CD4-positive, alpha-beta T cell treated with Interleukin-12 subunit alpha and Interleukin-12 subunit beta, for 1 hour (primary cell): ENCODE measurements around the gene ERC2.

Source experiments
- DNase-seq: peaks from one replicate; pipeline ENCODE4 v3.0.0-alpha.2; 2020

Gene ERC2

DNA sequence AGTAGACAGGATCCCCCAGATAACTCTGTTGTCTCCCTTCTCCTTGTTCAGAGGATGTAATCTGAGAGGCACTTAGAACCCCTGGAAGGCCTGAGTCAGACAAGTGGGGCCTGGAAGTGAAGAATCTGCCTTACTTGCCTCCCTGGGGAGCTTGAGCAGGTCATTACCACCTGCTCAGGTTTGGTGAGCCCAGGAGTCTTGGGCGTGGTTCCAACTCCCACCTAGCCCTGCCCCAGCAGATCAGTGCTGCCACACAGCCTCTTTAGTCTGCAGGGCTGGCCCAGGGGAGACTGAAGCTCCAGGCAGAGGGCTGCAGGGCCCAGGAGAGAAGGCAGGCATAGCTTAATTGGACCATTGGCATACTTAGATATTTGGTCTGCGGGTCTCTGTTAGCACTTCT, 230.0 kb downstream of the ERC2 start:
- no peak for DNase-seq

DNA sequence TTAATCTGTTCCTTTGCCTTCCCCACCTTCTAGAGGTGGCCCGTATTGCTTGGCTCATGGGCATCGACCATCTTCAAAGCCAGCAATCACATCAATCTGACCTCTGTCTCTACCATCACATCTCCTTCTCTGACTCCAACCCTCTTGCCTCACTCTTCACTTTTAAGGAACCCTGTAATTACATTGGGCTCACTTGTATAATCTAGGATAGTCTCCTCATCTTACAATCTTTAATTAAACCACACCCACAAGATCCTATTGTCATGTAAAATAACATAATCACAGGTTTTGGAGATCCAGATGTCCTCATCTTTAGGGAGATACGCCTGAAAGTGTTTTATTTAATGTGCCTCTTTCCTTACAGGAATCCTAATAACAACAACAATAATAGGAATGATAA, 234.5 kb downstream of the ERC2 start:
- no peak for DNase-seq

DNA sequence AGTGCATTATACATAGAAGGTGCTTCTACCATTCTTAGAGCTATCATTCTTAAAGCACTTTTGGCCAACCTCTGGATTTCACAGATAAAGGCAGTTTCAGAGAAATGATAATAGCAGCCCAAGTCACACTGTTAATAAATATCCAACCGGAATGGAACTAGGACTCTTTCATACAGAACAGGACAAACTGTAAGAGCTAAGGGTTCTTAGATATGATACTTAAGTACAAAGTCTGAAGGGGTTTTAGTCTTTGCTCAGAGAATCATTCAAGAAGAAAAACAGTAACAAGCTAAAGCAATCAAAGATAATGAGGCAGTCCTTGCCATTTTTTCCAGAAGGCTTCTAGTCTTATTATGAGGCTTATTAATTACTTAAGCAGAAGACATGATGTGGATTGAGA, 239.0 kb downstream of the ERC2 start:
- DNase-seq: no peak

DNA sequence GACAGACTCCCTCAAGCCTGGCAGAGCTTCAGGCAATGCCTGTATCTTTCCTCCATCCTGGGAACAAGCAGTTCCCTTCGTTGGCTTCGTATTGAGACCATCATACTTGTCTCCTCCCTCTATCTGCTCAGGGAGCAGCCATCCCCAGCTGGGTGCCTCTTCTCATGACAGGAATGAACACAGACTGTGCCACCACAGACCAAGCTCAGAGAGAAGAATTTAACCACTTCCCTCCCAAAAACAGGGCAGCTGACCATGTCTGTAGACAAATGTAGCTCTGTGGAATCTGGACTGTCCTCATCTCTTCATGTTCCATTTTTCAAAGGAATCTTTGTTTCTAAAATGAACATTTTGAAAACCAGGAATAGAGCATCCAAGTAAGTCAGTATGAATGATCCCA, 245.4 kb downstream of the ERC2 start:
- no peak for DNase-seq

DNA sequence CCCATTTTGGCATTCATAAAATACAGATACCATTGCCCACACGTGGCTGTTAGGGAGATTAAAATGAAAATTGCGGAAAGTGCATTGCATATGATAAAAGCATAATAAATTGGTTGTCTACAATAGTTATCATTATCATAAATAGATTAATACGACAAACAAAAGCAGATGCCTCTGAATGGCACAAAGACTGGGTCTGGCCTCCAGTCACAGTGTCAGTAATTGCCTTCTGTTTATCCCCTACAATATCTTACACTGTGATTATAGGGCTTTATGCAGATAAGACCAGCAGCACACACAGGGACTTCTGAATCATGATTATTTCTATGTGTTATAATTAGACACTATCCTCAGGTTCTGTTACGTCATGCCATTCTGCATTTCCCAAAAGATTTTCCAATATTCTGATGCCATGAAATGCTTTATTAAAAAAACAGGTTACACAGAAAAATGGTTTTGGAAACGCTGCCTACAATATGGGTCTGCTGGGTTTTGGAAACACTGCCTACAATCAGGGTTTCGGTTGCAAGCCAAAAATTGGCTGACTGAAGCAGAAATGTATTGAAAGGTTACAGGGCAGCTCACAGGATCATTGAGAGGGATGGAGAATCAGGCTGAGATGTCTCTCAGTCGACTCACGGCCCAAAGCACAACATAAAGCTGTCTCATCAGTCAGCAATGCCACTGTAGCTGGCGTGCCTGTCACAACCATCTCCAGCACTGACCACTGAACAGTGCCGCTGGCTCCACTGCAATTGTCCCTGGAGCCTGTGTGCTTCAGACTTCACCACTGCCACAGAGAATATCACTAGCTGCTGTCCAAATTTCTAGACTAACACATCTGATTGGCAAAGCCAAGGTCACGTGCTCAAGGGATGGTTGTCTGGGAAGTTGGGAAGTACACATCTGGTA, 248.1 kb downstream of the ERC2 start:
- DNase-seq: no peak

DNA sequence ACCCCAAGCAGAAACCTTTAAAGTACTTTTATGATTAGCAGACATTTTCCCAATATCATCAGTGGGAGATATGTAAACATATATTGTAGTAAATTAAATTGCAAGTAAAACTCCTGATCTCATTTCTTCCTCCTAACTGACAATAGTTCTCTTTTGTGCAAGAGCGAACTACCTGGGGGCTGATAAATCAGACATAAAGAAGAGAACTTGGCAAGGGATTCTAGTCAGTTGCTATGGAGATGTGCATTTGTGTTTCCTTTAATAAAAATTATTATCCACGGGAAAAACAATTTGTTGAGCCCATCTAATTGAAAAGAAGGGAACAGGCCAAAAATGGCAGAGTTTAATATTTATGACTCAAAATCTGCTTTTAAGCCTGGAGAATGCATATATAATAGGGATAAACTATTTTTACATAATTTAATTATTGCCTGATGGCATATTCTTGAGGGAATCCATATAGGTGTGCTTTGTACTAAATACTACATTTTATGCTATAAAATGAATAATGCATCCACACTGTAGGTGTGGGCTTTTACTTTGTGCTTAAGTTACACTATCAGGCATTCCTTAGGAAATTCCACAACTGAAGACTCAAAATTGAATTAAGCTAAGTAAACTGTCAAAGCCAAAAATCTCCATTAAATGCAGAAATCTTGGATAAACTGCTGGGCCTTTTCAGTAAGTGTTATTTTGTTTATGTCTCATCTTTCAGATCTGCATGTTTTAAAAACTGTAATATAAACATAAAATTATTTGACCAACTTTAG, 258.1 kb downstream of the ERC2 start:
- DNase-seq: no peak

DNA sequence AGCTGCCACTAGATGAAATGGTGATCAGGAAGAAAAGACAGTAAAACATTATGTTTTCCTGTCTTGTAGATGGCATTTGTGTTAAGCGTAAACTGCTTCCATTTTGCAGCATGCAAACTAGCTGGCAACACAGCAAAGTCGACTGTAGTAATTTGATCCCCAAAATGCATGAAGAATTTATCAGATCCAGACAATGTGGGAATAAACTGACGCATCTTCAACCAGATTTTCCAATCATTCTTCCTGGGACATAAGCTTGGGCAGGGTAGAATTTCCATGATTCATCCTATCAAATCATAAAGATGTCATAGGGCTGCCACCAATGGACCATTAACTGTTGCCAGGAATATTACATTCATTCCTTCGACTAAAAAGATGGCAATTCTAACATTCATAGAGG, 260.3 kb downstream of the ERC2 start:
- no peak for DNase-seq

DNA sequence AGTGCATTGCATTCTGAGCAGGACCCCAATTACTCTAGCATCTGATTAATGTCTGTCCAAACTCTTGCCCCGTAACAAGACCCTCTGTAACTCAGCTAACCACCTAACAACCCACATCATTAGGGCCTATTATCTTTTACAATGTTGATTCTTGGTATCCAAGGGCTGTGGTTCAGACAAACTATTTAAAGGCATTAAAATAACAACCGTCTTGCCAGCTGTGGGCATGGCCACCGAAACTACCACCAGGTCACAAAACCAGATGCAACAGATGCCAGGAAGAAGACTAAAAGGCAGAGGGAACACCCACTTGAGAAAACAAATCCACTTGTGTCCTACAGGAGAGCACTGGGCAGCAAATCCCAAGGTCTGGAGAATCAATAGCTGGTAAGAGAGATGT, 262.9 kb downstream of the ERC2 start:
- DNase-seq: no peak

DNA sequence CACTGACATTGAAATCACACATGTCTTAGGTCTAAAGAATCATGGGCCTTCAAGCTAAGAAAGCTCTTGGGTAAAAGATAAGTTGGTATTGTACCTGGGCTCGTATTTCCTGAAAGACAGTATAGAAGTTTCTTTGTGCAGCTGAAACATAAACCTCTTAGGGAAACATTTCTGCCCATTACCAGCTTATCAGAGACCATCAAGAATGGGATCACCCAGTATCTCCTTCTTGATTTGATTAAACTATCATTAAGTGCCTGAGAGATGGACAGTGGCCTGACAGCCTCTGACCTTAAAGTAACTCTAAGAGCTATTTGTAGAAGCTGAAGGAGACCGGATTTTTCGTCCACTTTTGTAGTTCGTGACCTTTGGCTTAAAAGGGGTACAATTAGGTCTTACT, 265.3 kb downstream of the ERC2 start:
- no peak for DNase-seq

DNA sequence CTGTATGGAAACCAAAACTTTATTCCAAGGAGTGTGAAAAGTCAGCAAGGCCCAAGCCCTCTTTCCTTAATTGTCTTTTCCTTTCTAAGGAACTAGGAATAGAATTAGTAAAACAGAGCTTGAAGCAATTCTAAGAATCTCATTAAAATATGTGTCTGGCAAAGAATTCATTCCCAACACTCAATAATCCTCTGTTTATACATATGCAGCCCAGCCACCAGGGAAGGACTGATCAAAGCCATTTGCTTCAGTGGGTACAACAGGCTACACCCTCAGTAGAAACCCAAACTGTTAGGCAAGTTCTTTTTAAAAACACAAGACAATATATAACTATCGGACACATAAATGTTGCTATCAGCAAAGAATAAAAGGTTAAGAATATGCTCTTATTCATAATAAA, 266.9 kb downstream of the ERC2 start:
- DNase-seq: no peak

DNA sequence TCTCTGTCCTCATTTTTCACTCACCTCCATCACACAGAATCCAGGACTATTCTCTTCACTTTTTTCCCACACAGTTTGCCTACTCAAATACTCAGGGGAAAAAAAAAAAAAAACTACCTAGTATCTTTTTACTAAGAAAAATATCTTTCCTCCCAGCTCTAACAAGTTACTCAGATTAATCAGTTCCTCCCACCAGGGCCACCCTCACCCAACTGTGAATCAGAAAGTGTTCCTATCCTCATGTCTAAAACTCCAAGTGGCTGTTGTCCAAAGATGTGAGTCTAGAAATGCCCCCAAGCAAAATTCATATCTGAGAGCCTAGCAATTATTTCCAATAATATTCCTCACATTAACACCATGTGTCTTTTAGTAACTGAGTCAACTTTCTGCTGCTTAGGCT, 268.0 kb downstream of the ERC2 start:
- DNase-seq: no peak

DNA sequence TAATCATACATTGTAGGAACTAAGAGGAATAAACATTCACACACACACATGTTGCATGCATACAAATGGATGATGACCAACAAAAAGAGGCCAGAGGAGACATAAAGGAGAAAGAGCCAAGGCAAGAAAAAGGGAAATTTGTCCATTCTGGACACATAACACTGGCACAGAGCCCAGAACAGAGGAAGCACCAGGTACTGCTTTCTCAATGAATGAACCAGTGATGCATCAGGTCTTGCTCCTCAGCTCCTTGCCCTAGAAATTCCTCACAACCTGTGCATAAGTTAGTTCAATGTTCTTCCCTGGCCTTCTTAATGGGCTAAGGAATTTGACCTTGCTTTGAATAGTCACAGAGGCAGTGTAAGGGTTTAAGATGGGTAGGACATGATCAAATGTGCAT, 270.3 kb downstream of the ERC2 start:
- no peak for DNase-seq

DNA sequence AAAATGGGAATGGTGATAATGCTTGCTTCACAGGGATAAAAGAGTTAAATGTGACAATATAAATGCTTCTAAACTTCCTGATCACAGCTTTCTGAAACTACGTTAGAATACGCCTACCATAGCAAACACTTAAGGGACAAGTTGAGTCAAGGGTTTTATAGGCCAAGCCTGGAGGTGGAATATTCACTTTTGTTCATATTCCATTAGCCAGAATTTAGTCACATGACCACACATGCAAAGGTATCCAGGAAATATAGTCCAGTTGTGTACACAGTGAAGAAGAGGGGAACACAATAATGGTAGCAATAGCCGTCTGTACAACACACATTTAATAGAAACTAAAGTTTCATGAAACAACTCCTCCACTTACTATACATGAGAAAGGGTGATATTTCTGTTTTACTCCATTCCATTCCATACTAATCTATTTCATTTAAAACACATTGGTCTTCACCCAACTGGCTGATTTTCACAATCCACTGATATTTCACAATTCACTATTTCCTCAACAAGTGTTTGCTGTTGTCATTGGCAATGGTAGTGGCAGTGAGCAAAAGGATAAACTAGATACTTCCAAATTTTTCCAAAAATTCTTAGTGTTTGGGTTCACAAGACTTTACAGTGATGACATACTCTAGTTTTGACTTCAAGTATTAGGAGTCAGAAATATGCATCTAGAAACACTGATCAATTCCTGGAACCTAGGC, 270.9 kb downstream of the ERC2 start:
- DNase-seq: no peak

DNA sequence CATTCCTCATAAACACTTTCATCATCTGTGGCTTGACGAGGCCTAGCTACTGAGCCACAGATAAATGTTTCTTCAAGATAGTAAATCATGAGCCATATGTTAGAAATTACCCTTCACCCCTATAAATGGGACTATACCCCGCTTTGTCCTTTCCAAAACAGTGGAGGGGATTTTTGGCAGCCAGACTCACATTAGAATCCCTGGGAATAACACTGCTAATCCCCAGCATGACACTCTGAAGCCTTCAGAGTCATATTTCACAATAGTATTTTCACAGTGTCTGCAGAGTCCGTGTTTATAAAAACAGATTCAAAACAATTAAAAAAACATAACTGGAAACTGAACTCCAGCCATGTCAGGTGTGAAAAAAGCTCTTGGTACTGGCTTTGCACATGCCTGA, 271.6 kb downstream of the ERC2 start:
- no peak for DNase-seq

DNA sequence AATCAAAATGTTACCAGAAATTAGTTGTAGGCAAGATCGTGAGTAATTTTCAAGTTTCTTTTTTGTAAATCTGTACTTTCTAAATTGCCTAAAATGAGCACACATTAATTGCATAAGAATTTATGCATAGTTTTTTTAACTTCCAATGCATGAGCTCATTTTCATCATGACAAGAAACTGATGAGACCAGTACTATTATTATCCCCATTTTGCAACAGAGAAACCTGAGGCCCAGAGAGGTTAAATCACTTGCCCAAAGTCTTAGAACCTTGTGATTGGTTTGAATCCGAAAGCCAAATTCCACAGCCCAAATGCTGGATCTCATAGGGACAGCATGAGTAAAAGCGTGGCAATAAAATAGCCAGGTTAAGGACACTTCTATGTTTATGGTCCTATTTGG, 274.7 kb downstream of the ERC2 start:
- no peak for DNase-seq

DNA sequence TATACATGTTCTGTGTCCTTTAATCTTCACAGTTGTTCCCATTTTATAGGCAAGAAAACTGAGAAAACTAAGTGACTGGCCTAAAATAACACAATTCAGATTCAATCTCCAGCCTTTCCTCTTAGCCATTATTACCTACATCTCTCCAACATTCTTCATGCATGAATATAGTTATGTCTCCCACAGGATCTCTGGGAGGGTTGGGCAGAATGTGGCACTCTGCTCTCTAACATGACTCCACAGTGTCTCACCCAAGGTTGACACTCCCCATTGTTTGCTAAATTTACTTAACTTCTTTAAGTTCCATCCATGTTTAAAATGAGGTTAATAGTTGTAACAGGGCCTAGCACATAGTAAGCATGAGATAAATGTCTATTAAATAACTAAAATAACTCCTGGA, 276.3 kb downstream of the ERC2 start:
- no peak for DNase-seq

DNA sequence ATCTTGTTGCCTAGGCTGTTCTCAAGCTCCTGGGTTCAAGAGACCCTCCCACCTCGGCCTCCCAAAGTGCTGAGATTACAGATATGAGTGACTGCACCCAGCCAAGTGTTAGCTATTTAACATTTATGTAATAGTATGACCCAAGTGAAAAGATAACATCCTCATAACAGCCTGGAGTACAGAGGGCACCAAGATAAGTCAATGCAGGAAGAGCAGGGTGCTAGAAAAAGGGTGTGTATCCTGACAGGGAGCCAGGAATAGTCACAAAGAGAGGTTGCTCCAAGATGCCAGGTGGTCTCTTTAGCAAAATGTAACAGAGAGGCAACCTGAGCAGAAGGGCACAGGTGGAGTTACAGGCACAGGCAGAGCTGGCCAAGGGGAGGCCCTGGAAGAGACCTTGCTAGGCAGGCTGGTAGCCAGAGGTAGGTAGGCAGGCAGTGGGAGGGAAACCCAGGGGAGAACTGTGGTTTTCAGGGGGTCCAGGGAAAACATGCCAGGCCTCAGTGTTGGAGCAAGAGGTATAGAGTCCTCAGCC, 277.4 kb downstream of the ERC2 start:
- DNase-seq: no peak

DNA sequence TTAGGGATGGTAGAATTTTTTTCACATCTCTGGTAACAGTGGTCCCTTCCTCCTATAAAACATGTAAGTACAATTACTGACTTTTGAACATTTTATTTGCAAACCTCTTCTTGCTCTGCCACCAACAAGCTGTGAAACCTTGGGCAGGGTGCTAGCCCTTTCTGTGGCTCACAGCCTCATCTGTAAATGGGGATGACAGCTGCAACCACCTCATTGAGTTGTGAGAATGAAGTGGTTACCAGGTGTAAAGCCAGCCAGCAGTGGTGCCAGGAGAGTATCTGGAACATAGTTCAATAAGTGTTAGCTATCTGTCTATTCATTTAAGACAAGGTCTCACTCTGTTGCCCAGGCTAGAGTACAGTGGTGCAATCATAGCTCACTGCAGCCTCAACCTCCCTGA, 278.1 kb downstream of the ERC2 start:
- DNase-seq: no peak

DNA sequence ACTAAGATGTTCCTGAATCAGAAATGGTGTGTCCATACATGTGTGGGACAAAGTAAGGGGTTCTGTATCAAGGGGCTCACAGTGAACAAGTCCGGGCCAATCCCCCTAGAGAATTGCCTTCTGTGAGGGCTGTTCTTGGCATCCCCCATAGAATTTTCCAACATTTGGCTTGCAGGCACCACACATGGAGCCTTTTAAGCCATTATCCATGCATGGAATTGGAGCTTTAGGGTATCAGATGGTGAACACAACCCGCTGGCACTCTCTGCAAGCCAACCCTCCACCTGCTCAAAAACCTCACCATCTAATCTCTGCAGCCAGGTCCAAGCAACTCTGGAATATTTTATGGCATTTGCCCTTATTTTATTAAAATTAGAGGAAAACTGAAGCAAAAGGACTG, 278.7 kb downstream of the ERC2 start:
- no peak for DNase-seq

DNA sequence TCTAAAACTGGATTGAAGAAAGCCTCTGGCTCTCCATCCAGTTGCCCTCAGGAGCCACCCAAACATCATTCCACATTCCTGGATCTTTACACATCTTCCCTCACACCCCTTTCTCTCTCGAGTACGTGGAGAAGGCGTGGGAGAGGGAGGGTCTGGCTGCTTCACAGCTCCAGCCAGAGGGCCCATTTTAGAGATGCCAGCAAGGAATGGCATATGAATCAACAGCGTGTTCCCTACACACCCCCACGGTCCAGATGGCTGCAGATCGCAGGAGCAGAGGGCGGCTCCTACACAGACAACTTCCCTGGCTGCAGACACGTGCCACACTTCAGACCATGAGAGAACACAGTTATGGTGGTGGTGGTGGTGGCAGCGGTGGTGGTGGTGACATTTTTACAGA, 280.1 kb downstream of the ERC2 start:
- DNase-seq: no peak

DNA sequence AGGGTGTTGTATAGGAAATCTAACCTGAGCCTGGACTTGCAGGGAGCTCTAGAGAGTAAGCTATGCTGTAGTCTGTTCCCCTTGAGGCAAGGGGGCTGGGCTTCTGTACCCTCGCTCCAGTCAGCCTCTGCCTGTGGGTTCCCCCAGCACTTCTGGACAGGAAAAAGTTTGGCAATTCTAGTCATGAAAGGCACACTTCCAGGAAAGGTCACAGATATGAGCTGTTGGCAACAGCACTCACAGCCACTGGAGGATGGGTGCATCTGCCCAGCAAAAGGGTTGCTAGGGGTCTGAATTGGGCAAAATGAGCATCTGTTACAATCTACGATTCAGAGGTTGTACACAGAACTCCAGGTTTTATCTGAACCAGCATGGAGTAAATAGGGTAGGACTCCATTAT, 281.2 kb downstream of the ERC2 start:
- DNase-seq: no peak

DNA sequence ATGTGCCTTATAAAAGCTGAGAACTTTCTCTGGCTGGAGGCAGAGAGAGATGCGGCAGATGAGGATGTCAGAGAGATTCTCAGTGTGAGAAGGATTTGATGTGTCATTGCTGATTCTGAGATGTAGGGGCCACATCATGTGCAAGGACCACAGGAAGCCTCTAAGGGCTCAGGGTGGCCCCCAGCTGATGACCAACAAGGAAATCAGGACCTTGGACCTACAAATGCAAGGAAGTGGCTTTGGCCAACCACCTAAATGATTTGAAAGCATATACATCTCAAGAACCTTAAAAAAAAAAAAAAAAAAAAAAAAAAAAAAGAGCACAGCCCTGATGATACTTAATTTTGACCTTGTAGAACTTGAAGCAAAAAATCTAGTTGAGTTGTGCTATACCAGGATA, 282.4 kb downstream of the ERC2 start:
- DNase-seq: no peak

DNA sequence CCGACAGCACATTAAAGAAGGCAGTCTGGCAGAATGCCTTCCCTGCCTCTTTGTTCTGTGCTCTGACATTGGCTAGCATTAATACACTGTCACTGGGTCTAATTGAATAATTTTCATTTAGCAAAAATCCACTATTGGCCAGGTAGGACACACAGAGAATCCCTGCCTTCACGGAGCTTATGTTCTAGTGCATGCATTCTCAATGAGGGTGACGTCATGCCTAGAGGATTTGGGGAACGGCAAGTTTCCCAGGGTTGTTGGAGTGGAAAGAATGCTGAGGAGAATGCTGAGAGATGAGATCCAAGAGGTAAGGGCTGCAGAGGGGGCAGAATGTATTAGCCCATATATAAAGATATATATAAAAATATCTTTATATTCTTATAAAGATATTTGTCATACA, 284.7 kb downstream of the ERC2 start:
- DNase-seq: no peak

DNA sequence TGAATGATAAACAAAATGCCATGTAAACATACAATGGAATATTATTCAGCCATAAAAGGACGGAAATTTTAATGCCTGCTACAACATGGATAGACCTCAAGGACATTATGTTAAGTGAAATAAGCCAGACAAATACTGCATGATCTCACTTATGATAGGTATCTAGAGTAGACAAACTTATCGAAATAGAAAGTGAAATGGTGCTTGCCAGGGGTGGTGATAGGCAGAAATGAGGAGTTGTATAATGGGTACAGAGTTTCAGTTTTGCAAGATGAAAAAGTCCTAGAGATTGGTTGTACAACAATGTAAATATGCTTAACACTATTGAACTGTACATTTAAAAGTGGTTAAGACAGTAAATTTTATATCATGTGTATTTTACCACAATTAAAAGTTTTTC, 287.8 kb downstream of the ERC2 start:
- DNase-seq: no peak
